Progenitor cell of endocrine pancreas (in vitro differentiated cells): ENCODE measurements around the gene METTL16. TPM values are rescaled to one million over a fixed set of nuclear protein-coding genes. Genes with fewer than 3 reads are reported as not detected.

ENCODE experiments used
- DNase-seq: peaks from one replicate; pipeline ENCODE4 v3.0.0; 2021; ENCODE audit warnings: low spot score; ENCODE audit not compliant: unreplicated experiment
- H3K27ac Mint-ChIP-seq: 2 replicates; pipeline ENCODE4 v1.8.0; 2021; ENCODE audit warnings: mild to moderate bottlenecking, moderate library complexity, mixed read lengths
- H3K27me3 Mint-ChIP-seq: 2 replicates; pipeline ENCODE4 v1.8.0; 2021; ENCODE audit warnings: mixed read lengths
- H3K36me3 Mint-ChIP-seq: 2 replicates; pipeline ENCODE4 v1.8.0; 2022; ENCODE audit warnings: mixed read lengths; ENCODE audit not compliant: insufficient read depth
- H3K4me1 Mint-ChIP-seq: 2 replicates; pipeline ENCODE4 v1.8.0; 2021; ENCODE audit warnings: low read depth, mixed read lengths
- H3K4me3 Mint-ChIP-seq: 2 replicates; pipeline ENCODE4 v1.8.0; 2021; ENCODE audit warnings: low read depth, mild to moderate bottlenecking, moderate library complexity, mixed read lengths
- H3K9me3 Mint-ChIP-seq: 2 replicates; pipeline ENCODE4 v1.8.0; 2021; ENCODE audit warnings: low read depth, mixed read lengths
- CTCF ChIP-seq: fragments of 200-600 bp; sonication (generic); IDR thresholded peaks from one replicate; pipeline ENCODE4 v1.5.0; 2021; ENCODE audit warnings: antibody characterized with exemption, mild to moderate bottlenecking; ENCODE audit not compliant: unreplicated experiment
- total RNA-seq: library from RNA; stranded (reverse); gene quantifications from 2 replicates; pipeline ENCODE4 v1.2.1, GENCODE V29; 2021

The METTL16 gene
- total RNA-seq, 1 donor from 2014 or later = 43.8 TPM

GRCh38 chr17:2403044-2403443, 108.6 kb downstream of the METTL16 start:
- no peak for TF ChIP-seq CTCF
- no peak for DNase-seq
- no peaks in the 10 kb centered on the region for H3K9me3 Mint-ChIP-seq
- peak overlapping the region; percentile 86 for H3K27ac Mint-ChIP-seq
- peaks cover 1% of the 10 kb centered on the region for H3K36me3 Mint-ChIP-seq
- no peaks in the 10 kb centered on the region for H3K27me3 Mint-ChIP-seq
- H3K4me1 Mint-ChIP-seq = peaks cover 27% of the 10 kb centered on the region
- peak overlapping the region; percentile 74 for H3K4me3 Mint-ChIP-seq

- Mint-ChIP-seq H3K4me1 (peaks cover 32% of the 10 kb centered on the region), H3K9me3 (no peaks in the 10 kb centered on the region), H3K27ac (peak overlapping the region; percentile 86), H3K27me3 (no peaks in the 10 kb centered on the region), H3K36me3 (peaks cover 1% of the 10 kb centered on the region), H3K4me3 (peak overlapping the region; percentile 74)
- TF ChIP-seq CTCF = no peak
- DNase-seq = no peak
These were observed 109.1 kb downstream of the METTL16 start for GRCh38 chr17:2402544-2402943.

- H3K4me3 Mint-ChIP-seq = peak overlapping the region; percentile 93
- H3K36me3 Mint-ChIP-seq = peaks cover 1% of the 10 kb centered on the region
- no peaks in the 10 kb centered on the region for H3K9me3 Mint-ChIP-seq
- no peak for TF ChIP-seq CTCF
- H3K27ac Mint-ChIP-seq = peak overlapping the region; percentile 99
- no peaks in the 10 kb centered on the region for H3K27me3 Mint-ChIP-seq
- DNase-seq = peak; percentile 99
- H3K4me1 Mint-ChIP-seq = peaks cover 34% of the 10 kb centered on the region
These were observed 110.1 kb downstream of the METTL16 start for GRCh38 chr17:2401426-2402221.

- TF ChIP-seq CTCF = no peak
- Mint-ChIP-seq H3K36me3 (peaks cover 1% of the 10 kb centered on the region), H3K4me3 (peak within 1 kb of the TSS; percentile 93), H3K9me3 (no peaks in the 10 kb centered on the region), H3K27me3 (no peaks in the 10 kb centered on the region), H3K4me1 (peaks cover 38% of the 10 kb centered on the region), H3K27ac (peak within 1 kb of the TSS; percentile 100)
- peak; percentile 90 for DNase-seq
These were observed 110.7 kb downstream of the METTL16 start, which contains the start of gene MNT for GRCh38 chr17:2400877-2401425. Gene MNT (minus strand): TSS chr17:2401060. CDS start chr17:2400712, 348 bp downstream.

GRCh38 chr17:2400474-2400866, 111.2 kb downstream of the METTL16 start:
- Mint-ChIP-seq H3K36me3 (no peaks in the 10 kb centered on the region), H3K9me3 (no peaks in the 10 kb centered on the region), H3K27ac (peak overlapping the region; percentile 100), H3K27me3 (no peaks in the 10 kb centered on the region), H3K4me1 (peaks cover 40% of the 10 kb centered on the region), H3K4me3 (peak overlapping the region; percentile 93)
- TF ChIP-seq CTCF = no peak
- DNase-seq = peak; percentile 49
